ENCODE measurements around the gene GATD1.

Gene GATD1

DNA sequence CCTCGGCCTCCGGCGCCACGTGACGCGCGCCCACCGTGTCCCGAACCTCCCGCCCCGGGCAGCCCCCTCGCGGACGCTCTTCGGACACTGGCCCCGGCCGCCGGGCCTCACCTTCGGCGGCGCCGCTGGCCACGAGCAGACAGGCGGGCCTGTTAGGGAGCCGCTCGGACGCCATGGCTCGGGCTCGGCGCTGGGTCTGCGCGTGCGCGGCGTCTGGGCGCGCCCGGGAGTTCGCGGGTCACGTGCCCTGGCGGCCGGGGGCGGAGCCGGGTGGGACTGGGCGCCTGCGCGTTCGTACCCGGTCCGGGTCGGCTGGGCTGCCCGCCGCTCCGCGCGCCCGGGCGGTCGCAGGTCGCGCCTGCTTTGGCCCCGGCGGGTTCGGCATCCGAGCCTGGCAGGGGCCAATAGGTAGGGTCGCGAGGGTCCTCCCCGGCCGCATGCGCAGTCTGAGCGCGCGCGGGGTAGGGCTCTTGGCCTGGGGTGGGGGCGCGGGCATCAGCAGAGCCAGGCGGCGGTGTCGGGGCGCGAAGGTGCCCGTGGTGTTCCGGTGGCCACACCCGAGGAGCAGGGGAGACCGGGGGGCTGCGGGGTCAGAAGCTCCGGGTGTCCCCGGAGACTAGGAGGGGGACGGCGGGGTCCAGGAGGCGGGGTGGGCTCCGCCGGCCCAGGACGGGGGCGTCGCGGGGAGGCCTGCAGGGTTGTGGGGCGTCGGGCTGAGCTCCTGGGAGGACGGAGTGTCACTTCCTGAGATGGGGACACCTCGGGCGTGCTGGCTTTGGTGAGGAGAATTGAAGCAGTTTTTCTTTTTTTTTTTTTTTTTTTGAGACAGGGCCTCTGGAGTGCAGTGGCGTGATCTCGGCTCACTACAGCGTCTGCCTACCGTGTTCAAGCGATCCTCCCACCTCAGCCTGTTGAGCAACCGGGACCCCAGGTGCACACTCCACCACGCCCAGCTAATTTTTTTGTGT lies at the start of gene GATD1:
GATD1 (minus strand) TSS at position 200 of the 968 bp plus-strand sequence; CDS start at position 175, 25 bp downstream.
- TF ChIP-seq, protein P1, sequence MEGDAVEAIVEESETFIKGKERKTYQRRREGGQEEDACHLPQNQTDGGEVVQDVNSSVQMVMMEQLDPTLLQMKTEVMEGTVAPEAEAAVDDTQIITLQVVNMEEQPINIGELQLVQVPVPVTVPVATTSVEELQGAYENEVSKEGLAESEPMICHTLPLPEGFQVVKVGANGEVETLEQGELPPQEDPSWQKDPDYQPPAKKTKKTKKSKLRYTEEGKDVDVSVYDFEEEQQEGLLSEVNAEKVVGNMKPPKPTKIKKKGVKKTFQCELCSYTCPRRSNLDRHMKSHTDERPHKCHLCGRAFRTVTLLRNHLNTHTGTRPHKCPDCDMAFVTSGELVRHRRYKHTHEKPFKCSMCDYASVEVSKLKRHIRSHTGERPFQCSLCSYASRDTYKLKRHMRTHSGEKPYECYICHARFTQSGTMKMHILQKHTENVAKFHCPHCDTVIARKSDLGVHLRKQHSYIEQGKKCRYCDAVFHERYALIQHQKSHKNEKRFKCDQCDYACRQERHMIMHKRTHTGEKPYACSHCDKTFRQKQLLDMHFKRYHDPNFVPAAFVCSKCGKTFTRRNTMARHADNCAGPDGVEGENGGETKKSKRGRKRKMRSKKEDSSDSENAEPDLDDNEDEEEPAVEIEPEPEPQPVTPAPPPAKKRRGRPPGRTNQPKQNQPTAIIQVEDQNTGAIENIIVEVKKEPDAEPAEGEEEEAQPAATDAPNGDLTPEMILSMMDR (IDR thresholded peaks at IDR 0.05; ENCODE audit: low read depth, low read length, missing control alignments) = no peak
- peak within 1 kb of the TSS; percentile 97 for H3K4me3 ChIP-seq (replicated peaks; ENCODE audit: low read depth, low read length)
- no peak for DNase-seq (ENCODE audit: extremely low read depth, low read depth)

DNA sequence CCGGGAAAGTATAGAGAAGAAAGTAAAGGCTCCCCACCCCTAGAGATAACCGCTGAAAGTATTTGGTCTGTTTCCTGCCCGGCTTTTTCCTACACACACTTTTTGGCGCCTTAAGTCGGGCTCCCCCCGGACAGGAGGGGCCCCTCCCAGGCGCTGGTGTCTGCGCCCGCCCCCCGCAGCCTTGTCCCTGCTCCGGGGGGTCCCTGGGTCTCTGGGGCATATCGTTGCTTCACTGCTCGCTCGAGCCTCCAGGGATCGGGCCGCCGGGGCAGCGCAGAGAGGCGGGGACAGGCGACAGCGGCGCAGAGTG lies 49.5 kb upstream of the GATD1 start:
- TF ChIP-seq, protein P1 (IDR thresholded peaks at IDR 0.05; ENCODE audit: low read depth, low read length, missing control alignments) = no peak
- no peak for DNase-seq (ENCODE audit: extremely low read depth, low read depth)
- H3K4me3 ChIP-seq (replicated peaks; ENCODE audit: low read depth, low read length) = 0 out of 2 replicates have a peak overlapping the region, but pooled peaks have one; percentile 7

GRCh38 chr11:826227-826621 lies 48.9 kb upstream of the GATD1 start:
- TF ChIP-seq, protein P1 (IDR thresholded peaks at IDR 0.05; ENCODE audit: low read depth, low read length, missing control alignments) = no peak
- DNase-seq (ENCODE audit: extremely low read depth, low read depth) = no peak

GRCh38 chr11:825366-826226 lies 48.3 kb upstream of the GATD1 start:
- no peak for DNase-seq (ENCODE audit: extremely low read depth, low read depth)
- TF ChIP-seq, protein P1 (IDR thresholded peaks at IDR 0.05; ENCODE audit: low read depth, low read length, missing control alignments) = no peak
- H3K4me3 ChIP-seq (replicated peaks; ENCODE audit: low read depth, low read length) = no peak overlapping the region

More at GRCh38 chr11:826227-826621, 48.9 kb upstream of the GATD1 start:
- no peak overlapping the region for H3K4me3 ChIP-seq (replicated peaks; ENCODE audit: low read depth, low read length)

DNA sequence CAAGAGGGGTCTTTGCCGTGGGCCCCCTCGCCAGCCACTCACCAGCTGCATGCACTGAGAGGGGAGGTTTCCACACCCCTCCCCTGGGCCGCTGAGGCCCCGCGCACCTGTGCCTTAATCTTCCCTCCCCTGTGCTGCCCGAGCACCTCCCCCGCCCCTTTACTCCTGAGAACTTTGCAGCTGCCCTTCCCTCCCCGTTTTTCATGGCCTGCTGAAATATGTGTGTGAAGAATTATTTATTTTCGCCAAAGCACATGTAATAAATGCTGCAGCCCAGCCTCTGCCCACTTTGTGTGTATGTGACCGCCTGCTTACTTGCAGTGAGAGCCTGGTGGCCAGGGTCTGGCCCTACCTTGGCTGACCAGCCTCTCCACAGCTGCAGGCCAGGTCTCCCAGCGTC lies 47.7 kb upstream of the GATD1 start:
- no peak for DNase-seq (ENCODE audit: extremely low read depth, low read depth)
- no peak overlapping the region for H3K4me3 ChIP-seq (replicated peaks; ENCODE audit: low read depth, low read length)
- TF ChIP-seq, protein P1 (IDR thresholded peaks at IDR 0.05; ENCODE audit: low read depth, low read length, missing control alignments) = no peak

GRCh38 chr11:824292-824880 lies 47.1 kb upstream of the GATD1 start:
- DNase-seq (ENCODE audit: extremely low read depth, low read depth) = no peak
- TF ChIP-seq, protein P1 (IDR thresholded peaks at IDR 0.05; ENCODE audit: low read depth, low read length, missing control alignments) = no peak
- no peak overlapping the region for H3K4me3 ChIP-seq (replicated peaks; ENCODE audit: low read depth, low read length)
